PC-3 (cell line): ENCODE results near the gene CYP21A2.
"Not testable (repeated sequence)": the region's sequence is repeated elsewhere in the genome, so short reads cannot be mapped to it uniquely, and the experiment has no call there.

Experiments
- CTCF ChIP-seq: fragments of 300-600 bp; sonication (generic); conservative IDR thresholded peaks from 2 replicates; pipeline ENCODE4 v1.5.1; 2017; ENCODE audit warnings: antibody characterized with exemption, low read depth, mild to moderate bottlenecking, low read length
- EZH2 ChIP-seq: fragments of 300-600 bp; sonication (generic); IDR thresholded peaks from one replicate; pipeline ENCODE4 v1.6.1; 2017; ENCODE audit warnings: antibody characterized with exemption, mild to moderate bottlenecking, low read length; ENCODE audit not compliant: unreplicated experiment
- EZH2phosphoT487 ChIP-seq: fragments of 300-600 bp; sonication (generic); IDR thresholded peaks from 2 replicates; pipeline ENCODE4 v1.6.1; 2018; ENCODE audit warnings: mild to moderate bottlenecking, antibody characterized with exemption, low read length, borderline replicate concordance

GRCh38 chr6:32067521-32067920 lies 29.3 kb downstream of the CYP21A2 start:
- not testable (repeated sequence) for TF ChIP-seq CTCF, EZH2phosphoT487, EZH2
